ENCODE measurements around the gene DNAH3. TPM values are rescaled to one million over a fixed set of nuclear protein-coding genes. Genes with fewer than 3 reads are reported as not detected.
A peak's percentile ranks its signal among the peaks of the same experiment; 100 is the strongest.

DNAH3 gene
- total RNA-seq, 4 donors from 2014 or later, result under 0.01 to 2.1 (median 0.93) TPM

GRCh38 chr16:20923876-20924275 is 226.8 kb downstream of the DNAH3 start:
- intact Hi-C loops (cut with DNase I; ENCODE audit: low total_unique reads), result no loop called here
- Histone ChIP-seq H3K27me3 (no peaks in the 10 kb centered on the region), H3K27ac (no peak overlapping the region), H3K9me3 (no peaks in the 10 kb centered on the region), H3K4me1 (no peaks in the 10 kb centered on the region), H3K4me3 (no peak overlapping the region), H3K36me3 (no peaks in the 10 kb centered on the region)
- TF ChIP-seq CTCF (IDR thresholded peaks at IDR 0.05), result no peak
- TF ChIP-seq POLR2A (IDR thresholded peaks at IDR 0.05), result no peak
- no peak for DNase-seq

- Histone ChIP-seq H3K36me3 (no peaks in the 10 kb centered on the region), H3K27ac (no peak overlapping the region), H3K27me3 (no peaks in the 10 kb centered on the region), H3K4me3 (no peak overlapping the region), H3K9me3 (no peaks in the 10 kb centered on the region), H3K4me1 (no peaks in the 10 kb centered on the region)
- no peak for DNase-seq
- TF ChIP-seq POLR2A (IDR thresholded peaks at IDR 0.05) (no peak), CTCF (IDR thresholded peaks at IDR 0.05) (no peak)
- intact Hi-C loops (cut with DNase I; ENCODE audit: low total_unique reads), result no loop called here
Measured at GRCh38 chr16:20920799-20921198, 229.8 kb downstream of the DNAH3 start.

GRCh38 chr16:20920091-20920490 is 230.6 kb downstream of the DNAH3 start:
- TF ChIP-seq POLR2A (IDR thresholded peaks at IDR 0.05) (no peak), CTCF (IDR thresholded peaks at IDR 0.05) (no peak)
- Histone ChIP-seq H3K27me3 (no peaks in the 10 kb centered on the region), H3K27ac (no peak overlapping the region), H3K36me3 (no peaks in the 10 kb centered on the region), H3K4me1 (no peaks in the 10 kb centered on the region), H3K4me3 (no peak overlapping the region), H3K9me3 (no peaks in the 10 kb centered on the region)
- intact Hi-C loops (cut with DNase I; ENCODE audit: low total_unique reads), result no loop called here
- DNase-seq, result no peak

- no peaks in the 10 kb centered on the region for H3K27me3 ChIP-seq
- H3K9me3 ChIP-seq, result no peaks in the 10 kb centered on the region
- no peaks in the 10 kb centered on the region for H3K36me3 ChIP-seq
- intact Hi-C loops (cut with DNase I; ENCODE audit: low total_unique reads), result no loop called here
- H3K4me3 ChIP-seq, result no peak overlapping the region
- DNase-seq, result peak; percentile 67 to 71
- peak overlapping the region in 1 of 2 donors; percentile 34 for H3K27ac ChIP-seq
- TF ChIP-seq POLR2A (IDR thresholded peaks at IDR 0.05), result no peak
- no peak for TF ChIP-seq CTCF (IDR thresholded peaks at IDR 0.05)
- H3K4me1 ChIP-seq, result no peaks in the 10 kb centered on the region
Measured at GRCh38 chr16:20918486-20919239, 232.0 kb downstream of the DNAH3 start.

- Histone ChIP-seq H3K36me3 (no peaks in the 10 kb centered on the region), H3K4me1 (no peaks in the 10 kb centered on the region), H3K9me3 (no peaks in the 10 kb centered on the region), H3K4me3 (no peak overlapping the region), H3K27me3 (no peaks in the 10 kb centered on the region), H3K27ac (no peak overlapping the region)
- TF ChIP-seq POLR2A (IDR thresholded peaks at IDR 0.05) (no peak), CTCF (IDR thresholded peaks at IDR 0.05) (no peak)
- no peak for DNase-seq
- intact Hi-C loops (cut with DNase I; ENCODE audit: low total_unique reads), result no loop called here
Measured at GRCh38 chr16:20916942-20917341, 233.7 kb downstream of the DNAH3 start.
